GM20000 (cell line): ENCODE measurements around the gene IAH1.
"Not testable (repeated sequence)": the region's sequence is repeated elsewhere in the genome, so short reads cannot be mapped to it uniquely, and the experiment has no call there.

Experiments used
- DNase-seq: peaks from one replicate; pipeline ENCODE4 v3.0.0; 2012; ENCODE audit warnings: low spot score
- TF ChIP-seq, protein P1 (sequence below): IDR thresholded peaks from 2 replicates; pipeline ENCODE4 v1.5.1; 2012; ENCODE audit warnings: mild to moderate bottlenecking, control low read depth; ENCODE audit errors: extremely low read depth, missing control alignments

Gene IAH1

DNA sequence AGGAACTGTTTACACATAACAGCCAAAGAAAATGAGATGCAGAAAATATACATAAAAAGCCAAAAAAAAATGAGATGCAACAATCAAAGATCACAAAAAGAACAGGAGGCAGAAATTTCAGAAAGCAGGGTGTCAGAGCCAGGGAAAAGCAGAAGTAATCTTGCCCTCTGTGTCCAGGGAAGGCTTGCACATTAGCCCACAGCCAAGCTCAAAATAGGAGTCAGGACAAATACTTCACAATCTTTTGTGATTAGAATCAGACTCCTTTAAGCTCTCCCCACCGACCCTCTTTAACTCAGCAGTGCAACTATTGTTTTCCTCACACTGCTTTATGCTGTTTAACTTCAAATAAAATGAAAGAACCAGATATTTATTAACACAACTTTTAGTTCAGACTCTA, 34.6 kb downstream of the IAH1 start:
- TF ChIP-seq, protein P1, sequence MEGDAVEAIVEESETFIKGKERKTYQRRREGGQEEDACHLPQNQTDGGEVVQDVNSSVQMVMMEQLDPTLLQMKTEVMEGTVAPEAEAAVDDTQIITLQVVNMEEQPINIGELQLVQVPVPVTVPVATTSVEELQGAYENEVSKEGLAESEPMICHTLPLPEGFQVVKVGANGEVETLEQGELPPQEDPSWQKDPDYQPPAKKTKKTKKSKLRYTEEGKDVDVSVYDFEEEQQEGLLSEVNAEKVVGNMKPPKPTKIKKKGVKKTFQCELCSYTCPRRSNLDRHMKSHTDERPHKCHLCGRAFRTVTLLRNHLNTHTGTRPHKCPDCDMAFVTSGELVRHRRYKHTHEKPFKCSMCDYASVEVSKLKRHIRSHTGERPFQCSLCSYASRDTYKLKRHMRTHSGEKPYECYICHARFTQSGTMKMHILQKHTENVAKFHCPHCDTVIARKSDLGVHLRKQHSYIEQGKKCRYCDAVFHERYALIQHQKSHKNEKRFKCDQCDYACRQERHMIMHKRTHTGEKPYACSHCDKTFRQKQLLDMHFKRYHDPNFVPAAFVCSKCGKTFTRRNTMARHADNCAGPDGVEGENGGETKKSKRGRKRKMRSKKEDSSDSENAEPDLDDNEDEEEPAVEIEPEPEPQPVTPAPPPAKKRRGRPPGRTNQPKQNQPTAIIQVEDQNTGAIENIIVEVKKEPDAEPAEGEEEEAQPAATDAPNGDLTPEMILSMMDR, result no peak
- DNase-seq, result no peak

GRCh38 chr2:9513946-9514345, 39.6 kb downstream of the IAH1 start:
- not testable (repeated sequence) for DNase-seq

DNA sequence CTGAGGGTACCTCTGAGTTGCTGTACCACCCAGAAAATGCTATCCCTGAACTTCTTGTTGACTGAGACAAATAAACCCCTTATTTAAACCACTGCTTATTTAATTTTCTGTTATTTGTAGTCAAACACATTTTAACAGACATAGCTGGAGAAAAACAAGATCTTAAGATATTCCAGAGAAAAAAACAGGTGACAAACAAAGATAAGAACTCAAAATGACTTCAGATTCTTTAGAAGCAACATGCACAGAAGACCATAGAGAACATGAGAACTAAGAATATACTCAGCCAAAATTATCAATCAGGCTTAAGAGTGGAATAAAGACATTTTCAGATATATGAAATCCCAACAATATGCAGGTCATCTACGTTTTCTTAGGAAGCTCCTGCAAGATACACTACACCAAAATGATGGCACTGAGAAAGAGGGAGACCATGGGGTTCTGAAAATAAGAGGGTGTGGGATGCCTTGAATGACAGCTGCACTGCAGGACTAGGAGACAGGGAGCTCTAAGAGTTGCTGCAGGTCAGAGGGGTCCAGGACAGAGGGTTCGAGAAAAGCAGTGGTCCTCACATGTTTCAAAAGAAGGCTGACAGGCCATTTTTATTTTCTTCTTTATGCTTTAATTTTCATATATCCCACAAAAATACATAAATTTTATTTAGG, 42.9 kb downstream of the IAH1 start:
- TF ChIP-seq, protein P1, result no peak
- DNase-seq, result no peak

GRCh38 chr2:9518163-9518562, 43.8 kb downstream of the IAH1 start:
- TF ChIP-seq, protein P1, result no peak
- no peak for DNase-seq

DNA sequence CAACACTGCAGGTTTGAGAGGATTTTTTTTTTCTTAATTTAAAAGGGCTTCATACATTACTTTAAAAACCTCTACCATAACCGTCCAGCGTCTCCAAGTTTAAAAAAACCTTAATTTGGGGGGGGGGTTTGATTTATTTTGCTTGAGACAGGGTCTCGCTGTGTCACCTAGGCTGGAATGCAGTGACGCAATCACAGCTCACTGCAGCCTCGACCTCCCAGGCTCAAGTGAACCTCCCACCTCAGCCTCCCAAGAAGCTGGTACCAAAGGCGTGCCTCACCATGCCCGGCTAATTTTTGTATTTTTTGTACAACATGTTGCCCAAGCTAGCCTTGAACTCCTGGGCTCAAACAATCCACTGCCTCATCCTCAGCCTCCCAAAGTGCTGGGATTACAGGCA, 44.4 kb downstream of the IAH1 start:
- DNase-seq, result no peak
- TF ChIP-seq, protein P1, result no peak

GRCh38 chr2:9519250-9519649, 44.9 kb downstream of the IAH1 start:
- DNase-seq, result no peak
- TF ChIP-seq, protein P1, result no peak

DNA sequence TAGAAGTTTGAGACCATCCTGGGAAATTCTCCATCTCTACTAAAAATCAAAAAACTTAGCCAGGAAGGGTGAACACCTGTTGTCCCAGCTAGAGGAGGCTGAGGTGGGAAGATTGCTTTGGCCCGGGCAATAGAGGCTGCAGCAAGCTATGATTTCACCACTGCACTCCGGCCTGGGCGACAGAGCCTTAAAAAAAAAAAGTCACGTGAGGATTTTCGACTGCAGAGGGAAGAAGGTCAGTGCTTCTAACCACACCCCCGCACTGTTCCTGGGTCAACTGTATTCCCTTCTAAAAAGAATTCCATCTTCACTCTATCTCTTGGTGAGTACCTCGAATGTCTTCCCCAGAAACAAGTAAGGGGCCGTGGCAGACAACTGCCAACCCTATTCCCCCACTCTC, 49.9 kb downstream of the IAH1 start:
- TF ChIP-seq, protein P1, result no peak

DNA sequence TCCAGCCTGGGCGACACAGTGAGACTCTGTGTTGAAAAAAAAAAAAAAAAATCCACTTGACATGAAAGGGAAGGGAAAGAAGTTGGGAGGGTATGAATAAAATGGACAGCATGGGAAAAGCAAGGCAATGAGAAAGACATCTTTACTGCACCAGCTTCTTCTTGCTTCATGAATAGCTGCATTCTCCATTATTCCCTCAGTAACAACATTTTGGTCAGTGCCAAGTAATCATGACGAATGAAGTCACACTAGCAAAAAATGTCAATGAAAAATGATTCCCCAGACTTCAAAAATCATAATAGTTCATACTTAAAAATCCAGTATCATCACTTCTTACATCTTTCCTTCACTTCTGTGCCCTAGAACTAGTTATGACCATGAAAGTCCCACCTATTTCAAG, 50.9 kb downstream of the IAH1 start:
- DNase-seq, result no peak
- TF ChIP-seq, protein P1, result no peak

More for the DNA sequence above, 49.9 kb downstream of the IAH1 start:
- DNase-seq, result no peak
